ENCODE data around the gene KRT9. TPM values are rescaled to one million over a fixed set of nuclear protein-coding genes. Genes with fewer than 3 reads are reported as not detected.

KRT9 gene
- total RNA-seq, 1 donor from 2014 or later, result not detected

DNA sequence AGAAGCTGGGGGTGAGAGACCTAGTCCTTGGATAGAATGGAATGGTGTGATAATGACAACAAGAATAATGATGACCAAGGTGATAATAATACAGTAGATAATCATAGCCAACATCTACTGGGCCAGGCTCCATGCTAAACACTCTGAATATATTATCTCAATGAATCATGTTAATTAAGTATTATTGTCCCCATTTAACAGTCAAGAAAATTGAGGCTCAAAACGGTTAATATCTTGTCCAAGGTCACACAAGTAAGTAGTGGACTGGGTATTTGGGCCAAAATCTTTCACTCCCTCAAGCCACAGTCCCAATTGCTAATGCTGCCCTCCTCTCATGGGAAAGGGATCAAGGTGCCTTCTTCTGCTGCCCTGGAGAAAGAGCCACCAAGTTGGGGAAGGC, 39.9 kb downstream of the KRT9 start:
- Histone ChIP-seq H3K27me3 (ENCODE audit: control insufficient read depth in 3 of 3, insufficient read depth in 3 of 3, low read length in 3 of 3) (peaks cover 38 to 70% (median 62%) of the 10 kb centered on the region in 3 donors), H3K9me3 (ENCODE audit: control insufficient read depth in 3 of 3, low read length in 3 of 3) (no peaks in the 10 kb centered on the region), H3K9ac (ENCODE audit: low read depth in 1 of 3, low read length in 3 of 3) (no peak overlapping the region), H3K36me3 (ENCODE audit: control insufficient read depth in 3 of 3, insufficient read depth in 3 of 3, low read length in 3 of 3) (no peaks in the 10 kb centered on the region), H3K4me3 (ENCODE audit: low read length in 3 of 3) (no peak overlapping the region), H3K27ac (ENCODE audit: low read depth, low read length) (no peak overlapping the region), H3K4me1 (ENCODE audit: control insufficient read depth in 3 of 3, insufficient read depth in 3 of 3, low read length in 3 of 3) (peaks cover 0 to 9% (median 6%) of the 10 kb centered on the region in 3 donors)

DNA sequence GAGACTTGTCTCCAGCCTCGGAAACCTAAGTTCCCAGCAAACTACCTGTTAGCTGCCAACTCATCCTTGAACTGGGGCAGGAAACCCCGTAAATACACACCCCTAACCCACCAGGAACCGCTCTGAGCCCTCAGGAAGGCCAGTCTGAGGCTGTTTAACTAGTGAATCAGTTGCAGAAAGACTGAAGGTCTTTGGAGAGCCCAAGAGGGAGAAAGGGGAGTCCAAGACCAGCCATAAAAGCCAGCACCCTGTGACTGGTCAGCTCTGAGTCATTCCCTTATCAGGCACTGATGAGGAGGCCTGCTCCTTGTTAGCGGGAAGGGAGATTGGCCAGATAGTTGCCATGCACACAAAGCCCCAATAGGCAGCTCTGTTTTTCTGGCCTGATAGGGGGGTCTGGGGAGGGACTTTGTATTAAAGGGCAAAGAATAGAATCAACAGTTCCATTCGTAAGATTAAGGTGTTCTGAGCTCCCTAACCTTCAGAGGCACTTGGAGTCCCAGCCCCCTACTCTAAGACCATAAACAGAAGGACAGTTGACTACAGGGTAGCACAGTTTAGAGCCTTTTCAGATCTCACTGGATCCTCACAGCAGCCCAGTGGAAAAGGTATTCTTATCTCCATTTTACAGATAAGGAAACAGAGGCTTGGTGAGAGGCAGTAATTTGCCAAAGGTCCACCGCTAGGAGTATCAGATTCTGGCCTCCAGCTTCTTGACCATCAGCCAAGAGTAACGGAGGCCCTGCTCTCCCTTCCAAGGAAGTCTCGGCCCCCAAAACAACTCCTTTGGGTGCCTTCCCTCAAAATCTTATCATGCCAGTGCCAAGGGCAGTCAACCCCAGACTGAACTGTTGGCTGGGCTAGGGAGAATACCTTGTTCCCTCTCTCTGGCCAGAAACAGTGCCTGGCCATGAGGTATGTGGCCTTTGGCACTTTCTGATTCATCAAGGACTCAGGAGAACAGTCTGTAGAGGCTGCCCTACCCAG, 41.5 kb downstream of the KRT9 start:
- H3K36me3 ChIP-seq (ENCODE audit: control insufficient read depth in 3 of 3, insufficient read depth in 3 of 3, low read length in 3 of 3), result no peaks in the 10 kb centered on the region
- H3K4me3 ChIP-seq (ENCODE audit: low read length in 3 of 3), result no peak overlapping the region
- peaks cover 46 to 60% (median 57%) of the 10 kb centered on the region in 3 donors for H3K27me3 ChIP-seq (ENCODE audit: control insufficient read depth in 3 of 3, insufficient read depth in 3 of 3, low read length in 3 of 3)
- no peak overlapping the region for H3K9ac ChIP-seq (ENCODE audit: low read depth in 1 of 3, low read length in 3 of 3)
- no peaks in the 10 kb centered on the region for H3K9me3 ChIP-seq (ENCODE audit: control insufficient read depth in 3 of 3, low read length in 3 of 3)
- H3K4me1 ChIP-seq (ENCODE audit: control insufficient read depth in 3 of 3, insufficient read depth in 3 of 3, low read length in 3 of 3), result peaks cover 0 to 9% (median 6%) of the 10 kb centered on the region in 3 donors
- no peak overlapping the region for H3K27ac ChIP-seq (ENCODE audit: low read depth, low read length)

DNA sequence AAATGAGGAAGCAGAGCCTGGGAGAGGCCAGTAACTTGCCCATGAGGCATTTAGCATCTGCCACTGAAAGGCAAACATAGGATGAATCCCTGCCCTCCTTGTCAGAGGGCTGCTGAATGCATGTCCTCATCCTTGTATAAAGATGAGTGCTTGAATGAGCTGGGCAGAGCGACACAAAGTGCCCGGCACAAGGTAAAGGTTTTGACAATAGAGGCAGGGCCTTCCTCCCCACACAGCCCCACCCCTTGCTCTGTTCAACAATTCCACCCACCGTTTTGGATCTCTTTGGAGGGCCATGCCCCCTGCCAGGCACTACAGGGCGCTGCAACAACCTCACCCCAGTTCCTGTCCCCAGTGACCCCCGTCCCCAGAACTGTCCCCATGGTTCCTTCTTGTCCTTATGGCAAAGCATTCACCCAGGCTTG, 42.4 kb downstream of the KRT9 start:
- peaks cover 0 to 9% (median 6%) of the 10 kb centered on the region in 3 donors for H3K4me1 ChIP-seq (ENCODE audit: control insufficient read depth in 3 of 3, insufficient read depth in 3 of 3, low read length in 3 of 3)
- no peak overlapping the region for H3K27ac ChIP-seq (ENCODE audit: low read depth, low read length)
- no peak overlapping the region for H3K4me3 ChIP-seq (ENCODE audit: low read length in 3 of 3)
- no peaks in the 10 kb centered on the region for H3K36me3 ChIP-seq (ENCODE audit: control insufficient read depth in 3 of 3, insufficient read depth in 3 of 3, low read length in 3 of 3)
- H3K9ac ChIP-seq (ENCODE audit: low read depth in 1 of 3, low read length in 3 of 3), result no peak overlapping the region
- H3K9me3 ChIP-seq (ENCODE audit: control insufficient read depth in 3 of 3, low read length in 3 of 3), result no peaks in the 10 kb centered on the region
- H3K27me3 ChIP-seq (ENCODE audit: control insufficient read depth in 3 of 3, insufficient read depth in 3 of 3, low read length in 3 of 3), result peaks cover 49 to 58% (median 49%) of the 10 kb centered on the region in 3 donors

DNA sequence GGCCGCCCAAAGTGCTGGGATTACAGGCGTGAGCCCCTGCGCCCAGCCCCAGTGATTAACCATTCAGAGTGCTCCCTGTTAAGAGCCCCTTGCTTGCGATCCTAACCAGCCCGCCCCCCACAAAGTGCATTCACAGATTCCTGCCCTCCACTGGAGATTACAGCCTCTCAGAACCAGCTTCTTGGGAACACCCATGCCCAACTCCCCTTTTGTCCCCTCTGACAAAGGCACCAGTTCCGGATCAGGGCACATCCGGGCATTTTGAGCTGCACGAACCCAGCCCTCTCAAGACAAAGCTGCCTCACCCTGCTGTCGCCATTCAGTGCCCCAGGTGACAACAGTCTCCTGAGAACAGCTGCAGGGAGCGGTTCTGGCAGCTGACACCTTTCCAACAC, 42.9 kb downstream of the KRT9 start:
- no peak overlapping the region for H3K4me3 ChIP-seq (ENCODE audit: low read length in 3 of 3)
- H3K27me3 ChIP-seq (ENCODE audit: control insufficient read depth in 3 of 3, insufficient read depth in 3 of 3, low read length in 3 of 3), result peaks cover 49 to 58% (median 52%) of the 10 kb centered on the region in 3 donors
- no peaks in the 10 kb centered on the region for H3K36me3 ChIP-seq (ENCODE audit: control insufficient read depth in 3 of 3, insufficient read depth in 3 of 3, low read length in 3 of 3)
- peaks cover 0 to 9% (median 6%) of the 10 kb centered on the region in 3 donors for H3K4me1 ChIP-seq (ENCODE audit: control insufficient read depth in 3 of 3, insufficient read depth in 3 of 3, low read length in 3 of 3)
- no peak overlapping the region for H3K27ac ChIP-seq (ENCODE audit: low read depth, low read length)
- no peak overlapping the region for H3K9ac ChIP-seq (ENCODE audit: low read depth in 1 of 3, low read length in 3 of 3)
- no peaks in the 10 kb centered on the region for H3K9me3 ChIP-seq (ENCODE audit: control insufficient read depth in 3 of 3, low read length in 3 of 3)

DNA sequence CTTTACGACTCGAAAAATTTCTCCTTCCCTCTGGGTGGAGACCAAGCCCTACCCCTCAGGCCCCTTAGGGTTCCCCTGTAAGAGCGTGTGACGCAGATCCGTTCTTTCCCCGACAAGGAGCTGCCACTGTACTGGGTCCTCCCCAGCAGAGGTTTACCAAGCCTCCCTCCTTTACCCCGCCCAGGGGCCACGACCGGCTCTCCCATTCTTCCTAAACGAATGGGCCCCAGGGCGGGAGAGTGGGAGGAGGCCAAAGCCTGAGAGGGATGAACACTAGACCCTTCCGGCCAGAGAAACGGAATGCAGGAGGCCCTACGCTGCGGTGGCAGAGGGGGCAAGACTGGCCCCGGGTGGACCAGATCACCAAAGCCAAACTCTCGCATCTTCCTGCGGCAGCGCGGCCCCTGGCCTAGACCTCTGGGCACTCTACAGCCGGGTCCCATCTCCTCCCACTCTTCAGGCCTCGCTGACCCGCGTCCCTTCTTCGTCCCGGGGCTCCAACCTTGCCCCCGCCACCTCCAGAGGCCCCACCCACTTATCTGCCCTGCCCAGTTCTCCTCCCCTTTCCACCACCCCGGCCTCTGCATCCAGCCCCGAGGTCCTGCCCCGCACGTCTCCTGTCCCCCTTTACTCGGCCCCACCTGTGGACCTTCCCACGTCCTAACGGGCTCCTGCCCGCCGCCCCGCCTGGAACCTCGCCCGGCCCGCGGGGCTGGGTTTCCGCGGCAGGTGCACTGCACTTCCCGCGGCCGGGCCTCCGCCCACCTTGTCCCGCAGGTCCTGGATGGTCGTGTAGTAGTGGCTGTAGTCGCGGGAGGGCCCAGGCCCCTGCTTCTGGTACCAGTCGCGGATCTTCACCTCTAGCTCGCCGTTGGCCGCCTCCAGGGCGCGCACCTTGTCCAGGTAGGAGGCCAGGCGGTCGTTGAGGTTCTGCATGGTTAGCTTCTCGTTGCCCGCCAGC, 44.5 kb downstream of the KRT9 start:
- no peak overlapping the region for H3K27ac ChIP-seq (ENCODE audit: low read depth, low read length)
- no peaks in the 10 kb centered on the region for H3K36me3 ChIP-seq (ENCODE audit: control insufficient read depth in 3 of 3, insufficient read depth in 3 of 3, low read length in 3 of 3)
- H3K27me3 ChIP-seq (ENCODE audit: control insufficient read depth in 3 of 3, insufficient read depth in 3 of 3, low read length in 3 of 3), result peaks cover 49 to 60% (median 60%) of the 10 kb centered on the region in 3 donors
- H3K9ac ChIP-seq (ENCODE audit: low read depth in 1 of 3, low read length in 3 of 3), result no peak overlapping the region
- H3K4me3 ChIP-seq (ENCODE audit: low read length in 3 of 3), result no peak overlapping the region
- H3K9me3 ChIP-seq (ENCODE audit: control insufficient read depth in 3 of 3, low read length in 3 of 3), result no peaks in the 10 kb centered on the region
- peaks cover 0 to 9% (median 6%) of the 10 kb centered on the region in 3 donors for H3K4me1 ChIP-seq (ENCODE audit: control insufficient read depth in 3 of 3, insufficient read depth in 3 of 3, low read length in 3 of 3)

DNA sequence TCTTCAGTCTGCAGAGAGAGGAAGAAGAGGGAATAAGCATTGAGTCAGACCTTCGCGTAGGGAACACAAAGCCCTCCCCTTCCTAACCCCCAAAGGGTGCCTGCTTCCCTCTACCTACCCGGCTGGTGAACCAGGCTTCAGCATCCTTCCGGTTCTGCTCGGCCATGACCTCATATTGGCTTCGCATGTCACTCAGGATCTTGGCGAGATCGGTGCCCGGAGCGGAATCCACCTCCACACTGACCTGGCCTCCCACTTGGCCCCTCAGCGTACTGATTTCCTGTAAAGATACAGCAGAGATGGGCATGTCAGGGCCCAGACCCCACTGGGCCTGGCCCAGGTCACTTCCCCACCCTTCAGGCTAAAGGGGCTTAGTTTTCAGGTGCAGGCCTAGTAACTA, 47.6 kb downstream of the KRT9 start:
- H3K27ac ChIP-seq (ENCODE audit: low read depth, low read length), result no peak overlapping the region
- no peak overlapping the region for H3K4me3 ChIP-seq (ENCODE audit: low read length in 3 of 3)
- H3K9ac ChIP-seq (ENCODE audit: low read depth in 1 of 3, low read length in 3 of 3), result no peak overlapping the region
- no peaks in the 10 kb centered on the region for H3K36me3 ChIP-seq (ENCODE audit: control insufficient read depth in 3 of 3, insufficient read depth in 3 of 3, low read length in 3 of 3)
- H3K4me1 ChIP-seq (ENCODE audit: control insufficient read depth in 3 of 3, insufficient read depth in 3 of 3, low read length in 3 of 3), result peaks cover 2 to 13% (median 6%) of the 10 kb centered on the region in 3 donors
- H3K9me3 ChIP-seq (ENCODE audit: control insufficient read depth in 3 of 3, low read length in 3 of 3), result no peaks in the 10 kb centered on the region
- peaks cover 34 to 63% (median 47%) of the 10 kb centered on the region in 3 donors for H3K27me3 ChIP-seq (ENCODE audit: control insufficient read depth in 3 of 3, insufficient read depth in 3 of 3, low read length in 3 of 3)

DNA sequence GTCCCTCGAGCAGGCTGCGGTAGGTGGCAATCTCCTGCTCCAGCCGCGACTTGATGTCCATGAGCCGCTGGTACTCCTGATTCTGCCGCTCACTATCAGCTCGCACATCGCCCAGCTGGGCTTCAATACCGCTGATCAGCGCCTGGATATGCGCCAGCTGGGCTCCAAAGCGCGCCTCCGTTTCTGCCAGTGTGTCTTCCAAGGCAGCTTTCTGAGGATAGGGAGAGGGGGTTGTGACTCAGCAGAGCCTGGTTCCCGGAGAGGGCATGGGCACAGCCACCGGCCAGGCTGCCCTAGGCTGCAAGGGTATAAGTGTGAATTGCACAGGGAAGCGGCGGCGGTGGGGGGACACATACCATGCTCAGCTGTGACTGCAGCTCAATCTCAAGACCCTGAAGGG, 48.1 kb downstream of the KRT9 start:
- no peaks in the 10 kb centered on the region for H3K9me3 ChIP-seq (ENCODE audit: control insufficient read depth in 3 of 3, low read length in 3 of 3)
- no peak overlapping the region for H3K4me3 ChIP-seq (ENCODE audit: low read length in 3 of 3)
- no peaks in the 10 kb centered on the region for H3K36me3 ChIP-seq (ENCODE audit: control insufficient read depth in 3 of 3, insufficient read depth in 3 of 3, low read length in 3 of 3)
- no peak overlapping the region for H3K9ac ChIP-seq (ENCODE audit: low read depth in 1 of 3, low read length in 3 of 3)
- no peak overlapping the region for H3K27ac ChIP-seq (ENCODE audit: low read depth, low read length)
- H3K27me3 ChIP-seq (ENCODE audit: control insufficient read depth in 3 of 3, insufficient read depth in 3 of 3, low read length in 3 of 3), result peaks cover 29 to 59% (median 43%) of the 10 kb centered on the region in 3 donors
- peaks cover 2 to 13% (median 6%) of the 10 kb centered on the region in 3 donors for H3K4me1 ChIP-seq (ENCODE audit: control insufficient read depth in 3 of 3, insufficient read depth in 3 of 3, low read length in 3 of 3)

DNA sequence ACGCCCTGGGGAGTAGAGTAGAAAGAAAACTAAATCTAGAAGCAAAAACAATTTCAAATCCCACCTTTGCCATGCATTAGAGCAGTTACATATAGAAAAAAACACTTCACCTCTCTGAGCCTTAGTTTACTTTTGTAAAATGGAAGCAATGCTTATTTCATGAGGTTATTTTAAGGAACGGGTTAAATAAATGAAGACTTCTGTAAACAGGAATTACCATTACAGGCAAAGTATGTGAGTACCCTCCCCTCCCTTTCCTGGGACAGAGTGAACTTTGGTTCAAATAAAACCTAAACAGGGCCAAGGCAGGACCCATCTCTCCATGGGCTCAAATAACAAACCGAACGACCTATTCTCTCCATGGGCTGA, 48.6 kb downstream of the KRT9 start:
- Histone ChIP-seq H3K4me3 (ENCODE audit: low read length in 3 of 3) (no peak overlapping the region), H3K36me3 (ENCODE audit: control insufficient read depth in 3 of 3, insufficient read depth in 3 of 3, low read length in 3 of 3) (no peaks in the 10 kb centered on the region), H3K9ac (ENCODE audit: low read depth in 1 of 3, low read length in 3 of 3) (no peak overlapping the region), H3K27me3 (ENCODE audit: control insufficient read depth in 3 of 3, insufficient read depth in 3 of 3, low read length in 3 of 3) (peaks cover 25 to 55% (median 39%) of the 10 kb centered on the region in 3 donors), H3K4me1 (ENCODE audit: control insufficient read depth in 3 of 3, insufficient read depth in 3 of 3, low read length in 3 of 3) (peaks cover 2 to 12% (median 6%) of the 10 kb centered on the region in 3 donors), H3K9me3 (ENCODE audit: control insufficient read depth in 3 of 3, low read length in 3 of 3) (no peaks in the 10 kb centered on the region), H3K27ac (ENCODE audit: low read depth, low read length) (no peak overlapping the region)

DNA sequence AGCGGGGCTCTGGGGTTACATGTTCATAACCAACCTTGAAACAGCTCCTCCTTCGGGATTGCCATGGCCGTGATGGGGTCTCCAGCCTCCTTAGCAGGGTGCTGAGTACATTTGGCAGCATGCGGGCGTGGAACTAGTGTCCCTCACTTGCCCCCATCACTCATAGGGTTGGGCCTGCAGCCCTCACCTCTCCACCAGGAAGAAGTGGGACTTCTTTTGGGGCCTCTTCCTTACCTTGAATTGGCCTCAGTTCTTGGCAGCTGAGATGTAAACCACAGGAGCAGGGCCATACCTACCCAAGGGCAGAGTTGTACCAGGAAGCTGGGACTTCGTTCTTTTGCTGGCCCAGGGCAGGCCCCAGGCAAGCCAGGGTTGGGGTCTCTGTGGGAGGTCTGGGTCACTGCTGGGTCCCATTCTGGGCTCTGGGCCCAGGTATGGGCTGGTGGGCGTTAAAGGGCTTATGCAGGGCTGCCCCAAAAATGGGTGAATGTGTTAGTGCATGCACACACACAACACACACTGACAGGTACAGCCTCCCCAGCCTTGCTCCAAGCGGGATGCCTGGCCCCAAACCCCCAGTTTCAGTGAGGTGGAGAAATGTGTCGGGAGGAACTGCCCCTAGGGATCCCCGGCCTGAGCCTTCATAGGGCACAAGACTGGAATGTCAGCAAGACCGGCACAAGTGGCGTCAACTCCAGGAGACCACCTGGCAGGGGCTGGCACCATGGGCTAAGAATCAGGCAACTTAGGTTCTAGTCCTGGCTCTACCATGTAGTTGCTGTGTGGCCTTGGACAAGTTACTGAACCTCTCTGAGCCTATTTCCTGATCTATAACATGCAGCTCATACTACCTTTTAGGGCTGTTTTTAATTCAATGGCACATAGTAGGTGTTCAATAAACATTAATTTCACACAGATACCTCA, 49.3 kb downstream of the KRT9 start:
- H3K9me3 ChIP-seq (ENCODE audit: control insufficient read depth in 3 of 3, low read length in 3 of 3), result no peaks in the 10 kb centered on the region
- H3K27ac ChIP-seq (ENCODE audit: low read depth, low read length), result no peak overlapping the region
- peaks cover 18 to 52% (median 38%) of the 10 kb centered on the region in 3 donors for H3K27me3 ChIP-seq (ENCODE audit: control insufficient read depth in 3 of 3, insufficient read depth in 3 of 3, low read length in 3 of 3)
- no peak overlapping the region for H3K9ac ChIP-seq (ENCODE audit: low read depth in 1 of 3, low read length in 3 of 3)
- H3K36me3 ChIP-seq (ENCODE audit: control insufficient read depth in 3 of 3, insufficient read depth in 3 of 3, low read length in 3 of 3), result no peaks in the 10 kb centered on the region
- no peak overlapping the region for H3K4me3 ChIP-seq (ENCODE audit: low read length in 3 of 3)
- peaks cover under 1 to 5% (median 2%) of the 10 kb centered on the region in 3 donors for H3K4me1 ChIP-seq (ENCODE audit: control insufficient read depth in 3 of 3, insufficient read depth in 3 of 3, low read length in 3 of 3)

All from skeletal muscle tissue (tissue), 4 donors.